ENCODE results near the gene EXO5. TPM values are rescaled to one million over a fixed set of nuclear protein-coding genes. Genes with fewer than 3 reads are reported as not detected.
"Not testable (repeated sequence)": the region's sequence is repeated elsewhere in the genome, so short reads cannot be mapped to it uniquely, and the experiment has no call there.

The EXO5 gene
- total RNA-seq, 3 donors from 2014 or later = 10.1 to 12.8 (median 11.6) TPM

GRCh38 chr1:40531381-40532061, 23.0 kb downstream of the EXO5 start, which contains the start of gene ZNF684:
Gene ZNF684 (plus strand): TSS chr1:40531637. CDS start chr1:40533167, 1,530 bp downstream.
- Mint-ChIP-seq H3K36me3 (ENCODE audit: insufficient read depth) (peaks cover 2% of the 10 kb centered on the region), H3K27me3 (ENCODE audit: low read depth) (peaks cover under 1% of the 10 kb centered on the region), H3K9me3 (peaks cover 6% of the 10 kb centered on the region), H3K4me1 (ENCODE audit: low read depth) (peaks cover 24% of the 10 kb centered on the region), H3K4me3 (peak within 1 kb of the TSS; percentile 94)
- DNase-seq (peak; percentile 76), ATAC-seq (peak; percentile 99 to 100)

GRCh38 chr1:40532062-40532389, 23.5 kb downstream of the EXO5 start:
- peaks cover 2% of the 10 kb centered on the region for H3K36me3 Mint-ChIP-seq (ENCODE audit: insufficient read depth)
- ATAC-seq (no peak), DNase-seq (no peak)
- peaks cover 24% of the 10 kb centered on the region for H3K4me1 Mint-ChIP-seq (ENCODE audit: low read depth)
- H3K4me3 Mint-ChIP-seq = peak overlapping the region; percentile 94
- no peaks in the 10 kb centered on the region for H3K27me3 Mint-ChIP-seq (ENCODE audit: low read depth)
- H3K9me3 Mint-ChIP-seq = peaks cover 6% of the 10 kb centered on the region

GRCh38 chr1:40532844-40533424, 24.4 kb downstream of the EXO5 start:
- H3K4me3 Mint-ChIP-seq = peak overlapping the region; percentile 94
- H3K27me3 Mint-ChIP-seq (ENCODE audit: low read depth) = no peaks in the 10 kb centered on the region
- ATAC-seq (no peak), DNase-seq (no peak)
- H3K4me1 Mint-ChIP-seq (ENCODE audit: low read depth) = peaks cover 24% of the 10 kb centered on the region
- H3K9me3 Mint-ChIP-seq = peaks cover 6% of the 10 kb centered on the region
- H3K36me3 Mint-ChIP-seq (ENCODE audit: insufficient read depth) = peaks cover 5% of the 10 kb centered on the region

- DNase-seq (no peak), ATAC-seq (no peak)
- peaks cover 6% of the 10 kb centered on the region for H3K9me3 Mint-ChIP-seq
- peaks cover 24% of the 10 kb centered on the region for H3K4me1 Mint-ChIP-seq (ENCODE audit: low read depth)
- H3K36me3 Mint-ChIP-seq (ENCODE audit: insufficient read depth) = peaks cover 5% of the 10 kb centered on the region
- no peak overlapping the region for H3K4me3 Mint-ChIP-seq
- H3K27me3 Mint-ChIP-seq (ENCODE audit: low read depth) = no peaks in the 10 kb centered on the region
Measured at GRCh38 chr1:40534589-40534988, 26.0 kb downstream of the EXO5 start.

- Mint-ChIP-seq H3K9me3 (peaks cover 6% of the 10 kb centered on the region), H3K4me1 (ENCODE audit: low read depth) (peaks cover 23% of the 10 kb centered on the region), H3K27me3 (ENCODE audit: low read depth) (no peaks in the 10 kb centered on the region), H3K36me3 (ENCODE audit: insufficient read depth) (peaks cover 6% of the 10 kb centered on the region), H3K4me3 (no peak overlapping the region)
- no peak for DNase-seq
- no peak for ATAC-seq
Measured at GRCh38 chr1:40535732-40536131, 27.2 kb downstream of the EXO5 start.

DNA sequence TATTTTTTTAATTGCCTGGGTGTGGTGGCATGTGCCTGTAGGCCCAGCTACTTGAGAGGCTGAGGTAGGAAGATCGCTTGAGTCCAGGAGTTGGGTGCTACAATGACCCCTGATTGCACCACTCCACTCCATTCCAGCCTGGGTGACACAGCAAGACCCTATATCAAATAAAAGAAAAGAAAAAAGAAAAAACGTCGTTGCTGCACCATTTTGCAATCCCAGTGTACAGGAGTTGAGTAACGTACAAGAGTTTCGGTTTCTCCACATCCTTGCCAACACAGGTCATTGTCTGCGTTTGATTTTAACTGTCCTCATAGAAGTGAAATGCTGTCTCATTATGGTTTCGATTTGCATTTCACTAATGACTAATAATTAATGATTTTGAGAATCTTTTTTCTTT, 30.8 kb downstream of the EXO5 start:
- Mint-ChIP-seq H3K36me3 (ENCODE audit: insufficient read depth) (peaks cover 26% of the 10 kb centered on the region), H3K27me3 (ENCODE audit: low read depth) (no peaks in the 10 kb centered on the region), H3K4me3 (no peak overlapping the region), H3K9me3 (no peaks in the 10 kb centered on the region), H3K4me1 (ENCODE audit: low read depth) (no peaks in the 10 kb centered on the region)
- ATAC-seq (no peak), DNase-seq (no peak)

DNA sequence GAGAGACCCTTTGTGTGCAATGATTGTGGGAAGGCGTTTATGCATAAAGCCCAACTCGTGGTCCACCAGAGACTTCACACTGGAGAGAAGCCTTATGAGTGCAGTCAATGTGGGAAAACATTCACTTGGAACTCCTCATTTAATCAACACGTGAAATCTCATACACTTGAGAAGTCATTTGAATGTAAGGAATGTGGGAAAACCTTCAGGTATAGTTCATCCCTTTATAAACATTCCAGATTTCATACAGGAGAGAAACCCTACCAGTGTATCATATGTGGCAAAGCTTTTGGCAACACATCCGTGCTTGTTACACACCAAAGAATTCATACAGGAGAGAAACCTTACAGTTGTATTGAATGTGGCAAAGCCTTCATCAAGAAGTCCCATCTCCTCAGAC, 38.4 kb downstream of the EXO5 start:
- ATAC-seq (no peak), DNase-seq (no peak)
- H3K27me3 Mint-ChIP-seq (ENCODE audit: low read depth) = no peaks in the 10 kb centered on the region
- no peak overlapping the region for H3K4me3 Mint-ChIP-seq
- no peaks in the 10 kb centered on the region for H3K4me1 Mint-ChIP-seq (ENCODE audit: low read depth)
- peaks cover 41% of the 10 kb centered on the region for H3K36me3 Mint-ChIP-seq (ENCODE audit: insufficient read depth)
- H3K9me3 Mint-ChIP-seq = peaks cover 24% of the 10 kb centered on the region

DNA sequence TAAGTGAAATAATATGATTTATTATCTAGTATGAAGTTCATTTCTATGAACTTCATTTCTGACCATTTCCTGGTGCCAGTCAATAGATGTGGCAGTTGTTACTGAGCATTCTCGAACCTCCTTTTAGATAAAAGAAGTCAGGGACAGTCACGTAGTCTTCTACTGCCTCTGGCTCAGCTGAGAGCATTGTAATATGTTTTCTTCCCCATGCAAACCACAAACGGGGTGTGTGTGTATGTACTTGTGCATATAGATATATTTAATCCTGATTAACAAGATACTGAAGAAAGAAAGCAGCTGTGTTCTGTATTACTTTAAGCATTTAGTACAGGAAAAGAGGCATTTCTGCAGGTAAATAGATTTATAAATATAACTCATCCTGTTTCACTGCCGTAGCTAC, 44.5 kb downstream of the EXO5 start:
- Mint-ChIP-seq H3K4me3 (no peak overlapping the region), H3K27me3 (ENCODE audit: low read depth) (peaks cover 1% of the 10 kb centered on the region), H3K9me3 (no peaks in the 10 kb centered on the region), H3K36me3 (ENCODE audit: insufficient read depth) (no peaks in the 10 kb centered on the region), H3K4me1 (ENCODE audit: low read depth) (no peaks in the 10 kb centered on the region)
- no peak for ATAC-seq
- DNase-seq = no peak

DNA sequence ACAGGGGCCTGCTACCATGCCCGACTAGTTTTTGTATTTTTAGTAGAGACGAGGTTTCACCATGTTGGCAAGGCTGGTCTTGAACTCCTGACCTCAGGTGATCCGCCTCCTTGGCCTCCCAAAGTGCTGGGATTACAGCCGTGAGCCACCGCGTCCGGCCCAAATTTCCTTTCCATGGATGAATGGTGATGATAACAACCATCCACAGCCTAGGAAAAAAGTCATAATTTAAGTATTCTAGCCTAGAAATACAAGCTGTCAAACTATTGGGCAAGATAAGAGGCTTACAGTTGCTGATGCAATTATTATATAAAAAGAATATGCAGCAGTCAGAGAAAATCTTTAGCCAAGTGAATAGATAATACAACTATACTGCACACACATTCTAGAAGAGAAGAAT, 46.2 kb downstream of the EXO5 start:
- DNase-seq; H3K27me3 Mint-ChIP-seq (ENCODE audit: low read depth); H3K4me3 Mint-ChIP-seq; H3K9me3 Mint-ChIP-seq; H3K36me3 Mint-ChIP-seq (ENCODE audit: insufficient read depth); ATAC-seq; H3K4me1 Mint-ChIP-seq (ENCODE audit: low read depth): not testable (repeated sequence)

DNA sequence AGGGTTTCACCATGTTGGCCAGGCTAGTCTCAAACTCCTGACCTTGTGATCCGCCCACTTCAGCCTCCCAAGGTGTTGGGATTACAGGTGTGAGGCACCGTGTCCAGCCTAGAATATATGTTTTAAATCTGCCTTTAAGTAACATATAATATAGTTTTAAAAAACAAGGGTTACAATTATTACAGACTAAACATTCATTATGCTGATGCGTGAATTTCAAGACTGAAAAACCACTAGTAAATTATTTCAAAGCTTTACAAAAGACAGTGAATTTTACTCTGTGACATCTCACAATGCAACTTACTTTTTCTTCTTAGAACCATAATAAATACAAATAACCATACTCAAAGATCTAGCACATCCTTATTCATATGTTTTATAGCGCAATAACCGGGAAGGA, 47.6 kb downstream of the EXO5 start:
- peaks cover 5% of the 10 kb centered on the region for H3K27me3 Mint-ChIP-seq (ENCODE audit: low read depth)
- no peak overlapping the region for H3K4me3 Mint-ChIP-seq
- H3K36me3 Mint-ChIP-seq (ENCODE audit: insufficient read depth) = no peaks in the 10 kb centered on the region
- DNase-seq (no peak), ATAC-seq (no peak)
- no peaks in the 10 kb centered on the region for H3K9me3 Mint-ChIP-seq
- no peaks in the 10 kb centered on the region for H3K4me1 Mint-ChIP-seq (ENCODE audit: low read depth)

DNA sequence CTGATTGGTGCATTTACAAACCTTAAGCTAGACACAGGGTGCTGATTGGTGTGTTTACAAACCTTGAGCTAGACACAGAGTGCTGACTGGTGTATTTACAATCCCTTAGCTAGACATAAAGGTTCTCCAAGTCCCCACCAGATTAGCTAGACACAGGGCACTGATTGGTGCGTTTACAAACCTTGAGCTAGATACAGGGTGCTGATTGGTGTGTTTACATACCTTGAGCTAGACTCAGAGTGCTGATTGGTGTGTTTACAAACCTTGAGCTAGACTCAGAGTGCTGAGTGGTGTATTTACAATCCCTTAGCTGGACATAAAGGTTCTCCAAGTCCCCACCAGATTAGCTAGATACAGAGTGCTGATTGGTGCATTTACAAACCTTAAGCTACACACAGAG, 49.7 kb downstream of the EXO5 start:
- not testable (repeated sequence) for H3K4me1 Mint-ChIP-seq (ENCODE audit: low read depth); H3K4me3 Mint-ChIP-seq; H3K9me3 Mint-ChIP-seq; ATAC-seq; H3K27me3 Mint-ChIP-seq (ENCODE audit: low read depth); H3K36me3 Mint-ChIP-seq (ENCODE audit: insufficient read depth); DNase-seq

GRCh38 chr1:40562185-40562584, 53.6 kb downstream of the EXO5 start:
- no peak for ATAC-seq
- H3K4me3 Mint-ChIP-seq = no peak overlapping the region

GRCh38 chr1:40563266-40563665, 54.7 kb downstream of the EXO5 start:
- peaks cover 16% of the 10 kb centered on the region for H3K27me3 Mint-ChIP-seq (ENCODE audit: low read depth)

More at GRCh38 chr1:40562185-40562584, 53.6 kb downstream of the EXO5 start:
- no peaks in the 10 kb centered on the region for H3K9me3 Mint-ChIP-seq
- no peak for DNase-seq
- H3K36me3 Mint-ChIP-seq (ENCODE audit: insufficient read depth) = no peaks in the 10 kb centered on the region
- no peaks in the 10 kb centered on the region for H3K4me1 Mint-ChIP-seq (ENCODE audit: low read depth)
- peaks cover 16% of the 10 kb centered on the region for H3K27me3 Mint-ChIP-seq (ENCODE audit: low read depth)

GRCh38 chr1:40564506-40564905, 55.9 kb downstream of the EXO5 start:
- Mint-ChIP-seq H3K27me3 (ENCODE audit: low read depth) (peaks cover 16% of the 10 kb centered on the region), H3K4me3 (no peak overlapping the region), H3K36me3 (ENCODE audit: insufficient read depth) (no peaks in the 10 kb centered on the region), H3K4me1 (ENCODE audit: low read depth) (no peaks in the 10 kb centered on the region), H3K9me3 (no peaks in the 10 kb centered on the region)
- DNase-seq (no peak), ATAC-seq (no peak)

More at GRCh38 chr1:40563266-40563665, 54.7 kb downstream of the EXO5 start:
- H3K9me3 Mint-ChIP-seq = no peaks in the 10 kb centered on the region
- no peaks in the 10 kb centered on the region for H3K36me3 Mint-ChIP-seq (ENCODE audit: insufficient read depth)
- no peak overlapping the region for H3K4me3 Mint-ChIP-seq
- H3K4me1 Mint-ChIP-seq (ENCODE audit: low read depth) = no peaks in the 10 kb centered on the region
- ATAC-seq (no peak), DNase-seq (no peak)

- Mint-ChIP-seq H3K4me1 (ENCODE audit: low read depth) (no peaks in the 10 kb centered on the region), H3K9me3 (no peaks in the 10 kb centered on the region), H3K36me3 (ENCODE audit: insufficient read depth) (no peaks in the 10 kb centered on the region), H3K27me3 (ENCODE audit: low read depth) (peaks cover 13% of the 10 kb centered on the region), H3K4me3 (no peak overlapping the region)
- ATAC-seq (no peak), DNase-seq (no peak)
Measured at GRCh38 chr1:40564913-40565312, 56.3 kb downstream of the EXO5 start.

Data from activated T-cell treated with anti-CD3 and anti-CD28 coated beads, Interleukin-2, amount 50 U/mL, for 4 hours (primary cell).